T-helper 2 cell treated with Interferon-gamma antibody and Interleukin-4, amounts not matched to agents 5 μg/mL and 100 μg/mL, for 36 hours (primary cell): Measurements from ENCODE around the gene HESX1.

Experiments
- DNase-seq: peaks from one replicate; pipeline ENCODE4 v3.0.0; 2021; ENCODE audit warnings: low spot score
- H3K27ac Mint-ChIP-seq: one replicate; pipeline ENCODE4 v1.8.0; 2021; ENCODE audit warnings: mild to moderate bottlenecking, mixed read lengths
- H3K27me3 Mint-ChIP-seq: one replicate; pipeline ENCODE4 v1.8.0; 2021; ENCODE audit warnings: low read depth, mixed read lengths
- H3K36me3 Mint-ChIP-seq: one replicate; pipeline ENCODE4 v1.8.0; 2021; ENCODE audit warnings: low read depth, mixed read lengths
- H3K4me1 Mint-ChIP-seq: one replicate; pipeline ENCODE4 v1.8.0; 2021; ENCODE audit warnings: low read depth, mixed read lengths
- H3K4me3 Mint-ChIP-seq: one replicate; pipeline ENCODE4 v1.8.0; 2022; ENCODE audit warnings: mild to moderate bottlenecking, moderate library complexity, mixed read lengths
- H3K9me3 Mint-ChIP-seq: one replicate; pipeline ENCODE4 v1.8.0; 2021; ENCODE audit warnings: mixed read lengths

HESX1 gene

GRCh38 chr3:57161915-57162314 is 37.9 kb downstream of the HESX1 start:
- H3K4me3 Mint-ChIP-seq = no peak overlapping the region
- H3K27ac Mint-ChIP-seq = no peak overlapping the region
- peaks cover 2% of the 10 kb centered on the region for H3K36me3 Mint-ChIP-seq
- H3K27me3 Mint-ChIP-seq = peaks cover 66% of the 10 kb centered on the region
- no peak for DNase-seq
- peaks cover 14% of the 10 kb centered on the region for H3K4me1 Mint-ChIP-seq
- no peaks in the 10 kb centered on the region for H3K9me3 Mint-ChIP-seq

DNA sequence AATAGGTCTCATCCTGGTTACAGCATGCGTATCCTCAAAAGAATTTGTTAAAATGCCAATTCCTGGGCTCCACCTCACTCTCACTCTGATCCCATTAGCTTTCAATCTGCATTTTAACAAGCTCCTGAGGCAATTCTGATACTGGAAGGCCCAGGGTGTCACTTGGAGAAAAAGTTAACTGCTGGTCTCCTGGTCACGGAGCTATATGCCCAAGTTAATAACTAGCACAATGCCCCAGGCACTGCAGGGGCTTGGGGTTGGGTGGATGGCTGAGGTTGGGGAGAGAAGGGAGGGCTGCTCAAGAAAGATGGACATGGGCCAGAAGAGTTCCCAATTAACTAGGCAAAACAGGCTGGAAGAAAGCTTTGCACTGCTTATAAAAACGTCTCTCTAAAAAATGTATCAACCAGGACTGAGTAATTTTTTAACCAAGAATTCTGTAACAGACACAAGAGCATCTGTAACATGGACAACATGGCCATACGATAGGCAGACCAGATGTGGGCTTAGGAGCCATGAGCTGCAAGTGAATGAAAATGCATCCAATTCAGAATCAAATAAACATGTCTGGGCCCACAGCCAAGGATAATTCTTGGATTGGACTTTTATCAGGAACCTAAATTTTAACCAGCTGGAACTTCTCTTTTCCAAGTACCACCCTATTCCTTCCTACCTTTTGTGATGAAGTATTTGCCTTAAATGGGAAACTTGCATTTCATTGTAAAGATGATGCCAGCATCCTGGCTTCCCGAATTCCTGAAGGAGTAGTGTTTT is 38.8 kb downstream of the HESX1 start:
- Mint-ChIP-seq H3K4me3 (no peak overlapping the region), H3K36me3 (peaks cover 2% of the 10 kb centered on the region), H3K4me1 (peaks cover 14% of the 10 kb centered on the region), H3K27ac (no peak overlapping the region), H3K27me3 (peaks cover 64% of the 10 kb centered on the region), H3K9me3 (no peaks in the 10 kb centered on the region)
- DNase-seq = no peak

DNA sequence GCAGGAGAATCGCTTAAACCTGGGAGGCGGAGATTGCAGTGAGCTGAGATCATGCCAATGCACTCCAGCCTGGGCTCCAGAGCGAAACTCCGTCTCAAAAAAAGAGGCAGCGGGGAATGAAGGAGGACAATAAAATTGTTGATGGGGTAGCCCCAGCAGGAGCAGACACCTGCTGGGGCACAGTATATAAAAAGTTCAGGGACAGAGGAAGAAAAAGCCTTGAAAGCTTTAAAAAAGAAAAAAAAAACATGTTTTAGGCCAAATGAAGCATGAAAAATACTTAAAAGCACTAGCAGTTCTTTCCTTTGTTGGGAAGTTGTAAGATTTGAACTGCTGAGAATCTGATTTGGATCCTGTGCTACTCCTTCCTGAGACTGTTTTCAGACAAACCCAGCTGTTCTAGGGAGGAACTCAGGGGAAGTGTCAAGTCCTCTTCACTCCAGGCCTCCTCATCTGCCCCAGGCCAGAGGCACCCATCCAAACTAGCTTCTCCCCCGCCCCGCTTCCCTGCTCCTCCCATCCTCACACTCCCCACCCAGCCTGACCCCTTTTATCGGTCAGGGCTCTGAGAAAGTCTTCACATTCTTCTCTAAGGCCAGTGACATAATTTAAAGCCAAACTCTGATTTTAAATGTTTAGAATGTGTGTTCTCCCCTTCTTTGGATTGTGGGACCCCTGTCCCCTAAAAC is 39.6 kb downstream of the HESX1 start:
- Mint-ChIP-seq H3K36me3 (peaks cover 2% of the 10 kb centered on the region), H3K27ac (no peak overlapping the region), H3K4me1 (peaks cover 13% of the 10 kb centered on the region), H3K9me3 (no peaks in the 10 kb centered on the region), H3K27me3 (peaks cover 64% of the 10 kb centered on the region), H3K4me3 (no peak overlapping the region)
- DNase-seq = no peak

DNA sequence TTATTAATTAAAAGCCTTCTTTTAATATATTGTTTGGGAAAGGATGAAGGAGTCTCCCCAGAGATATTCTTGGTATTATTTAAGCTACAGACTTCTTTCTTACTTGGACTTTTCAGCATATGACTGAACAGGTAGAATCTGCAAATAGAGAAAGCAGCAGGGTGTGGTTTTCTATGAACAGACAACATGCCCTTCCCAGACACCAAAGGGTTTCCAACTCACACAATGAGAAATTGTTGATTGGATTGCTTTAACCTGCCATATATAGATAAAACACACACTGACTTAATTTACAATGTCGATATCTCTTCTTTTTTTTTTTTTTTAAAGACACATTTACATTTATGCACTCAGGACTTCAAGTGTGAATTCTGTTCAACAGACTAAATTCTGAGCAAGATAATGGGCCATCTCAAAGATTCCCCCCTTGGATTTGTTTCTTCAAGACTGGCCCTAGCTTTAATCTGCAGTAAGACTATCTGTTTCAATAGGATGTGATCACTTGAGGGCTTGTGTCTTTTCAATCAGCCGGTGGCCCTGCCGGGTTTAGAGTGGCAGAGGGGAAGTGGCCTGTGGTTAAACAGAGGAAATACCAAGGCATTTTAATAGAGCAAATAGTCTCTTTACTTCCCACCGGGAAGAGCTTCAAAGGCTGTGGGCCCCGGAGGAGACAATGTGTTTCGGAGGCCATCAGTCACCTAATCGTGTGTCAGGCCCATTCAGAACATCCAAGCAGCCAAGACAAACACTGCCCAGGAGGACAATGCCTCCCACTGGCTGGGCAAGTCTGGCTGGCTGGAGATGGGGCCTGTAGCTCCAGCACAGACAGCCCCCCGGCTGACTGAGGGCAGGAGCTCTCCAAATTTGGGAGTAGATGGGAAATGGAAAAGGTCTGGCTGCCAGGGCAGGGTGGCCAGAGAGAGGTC is 40.7 kb downstream of the HESX1 start:
- H3K4me1 Mint-ChIP-seq = peaks cover 9% of the 10 kb centered on the region
- DNase-seq = no peak
- no peak overlapping the region for H3K27ac Mint-ChIP-seq
- H3K9me3 Mint-ChIP-seq = no peaks in the 10 kb centered on the region
- no peak overlapping the region for H3K4me3 Mint-ChIP-seq
- peaks cover 2% of the 10 kb centered on the region for H3K36me3 Mint-ChIP-seq
- peaks cover 68% of the 10 kb centered on the region for H3K27me3 Mint-ChIP-seq

DNA sequence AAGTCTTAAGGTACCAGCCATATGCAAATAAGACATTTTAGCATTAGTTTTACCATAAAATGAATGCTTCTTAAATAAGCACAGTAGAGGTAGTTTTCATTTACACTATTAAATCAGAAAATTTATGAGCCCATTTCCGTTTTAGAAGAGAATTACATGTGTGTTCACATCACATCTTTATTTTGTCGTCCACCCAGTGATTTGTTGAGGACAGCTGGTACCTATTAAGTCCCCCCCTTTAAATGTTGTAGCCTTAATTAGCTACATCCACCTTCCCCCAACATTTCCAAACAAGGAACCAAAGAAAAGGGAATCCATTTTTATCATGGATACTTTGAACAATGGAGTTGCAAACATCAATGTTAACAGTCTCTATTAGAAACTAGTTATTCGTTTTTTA is 41.5 kb downstream of the HESX1 start:
- no peak for DNase-seq
- no peak overlapping the region for H3K4me3 Mint-ChIP-seq
- no peaks in the 10 kb centered on the region for H3K9me3 Mint-ChIP-seq
- peaks cover 2% of the 10 kb centered on the region for H3K36me3 Mint-ChIP-seq
- peaks cover 9% of the 10 kb centered on the region for H3K4me1 Mint-ChIP-seq
- no peak overlapping the region for H3K27ac Mint-ChIP-seq
- peaks cover 63% of the 10 kb centered on the region for H3K27me3 Mint-ChIP-seq

DNA sequence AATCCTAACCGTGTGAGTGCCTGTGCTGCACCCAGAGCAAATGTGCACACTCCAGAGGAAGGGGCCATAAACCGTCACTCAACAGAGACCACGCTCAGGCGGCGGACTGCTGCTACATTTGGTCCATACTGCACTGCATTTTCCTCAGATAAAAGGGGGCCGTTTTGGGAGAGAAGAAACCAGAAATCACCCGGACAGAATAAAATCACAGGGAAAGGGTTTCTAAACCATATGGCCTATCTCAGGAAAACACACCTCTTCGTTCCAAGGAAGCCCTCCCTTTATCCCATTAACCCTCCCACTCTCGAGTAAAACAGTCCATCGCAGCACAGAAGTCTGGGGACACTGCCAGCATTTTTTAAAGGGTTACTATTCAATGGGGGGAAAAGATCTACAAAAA is 42.2 kb downstream of the HESX1 start:
- Mint-ChIP-seq H3K4me3 (no peak overlapping the region), H3K36me3 (no peaks in the 10 kb centered on the region), H3K4me1 (peaks cover 9% of the 10 kb centered on the region), H3K9me3 (no peaks in the 10 kb centered on the region), H3K27ac (no peak overlapping the region), H3K27me3 (peaks cover 58% of the 10 kb centered on the region)
- no peak for DNase-seq

GRCh38 chr3:57155310-57155643 is 44.5 kb downstream of the HESX1 start:
- no peak for DNase-seq
- Mint-ChIP-seq H3K36me3 (no peaks in the 10 kb centered on the region), H3K27ac (no peak overlapping the region), H3K4me3 (no peak overlapping the region), H3K9me3 (no peaks in the 10 kb centered on the region), H3K4me1 (peaks cover 9% of the 10 kb centered on the region), H3K27me3 (peaks cover 59% of the 10 kb centered on the region)

GRCh38 chr3:57154470-57155309 is 45.1 kb downstream of the HESX1 start:
- Mint-ChIP-seq H3K27me3 (peaks cover 58% of the 10 kb centered on the region), H3K9me3 (no peaks in the 10 kb centered on the region), H3K27ac (no peak overlapping the region), H3K4me1 (peaks cover 9% of the 10 kb centered on the region), H3K4me3 (no peak overlapping the region), H3K36me3 (no peaks in the 10 kb centered on the region)
- no peak for DNase-seq

DNA sequence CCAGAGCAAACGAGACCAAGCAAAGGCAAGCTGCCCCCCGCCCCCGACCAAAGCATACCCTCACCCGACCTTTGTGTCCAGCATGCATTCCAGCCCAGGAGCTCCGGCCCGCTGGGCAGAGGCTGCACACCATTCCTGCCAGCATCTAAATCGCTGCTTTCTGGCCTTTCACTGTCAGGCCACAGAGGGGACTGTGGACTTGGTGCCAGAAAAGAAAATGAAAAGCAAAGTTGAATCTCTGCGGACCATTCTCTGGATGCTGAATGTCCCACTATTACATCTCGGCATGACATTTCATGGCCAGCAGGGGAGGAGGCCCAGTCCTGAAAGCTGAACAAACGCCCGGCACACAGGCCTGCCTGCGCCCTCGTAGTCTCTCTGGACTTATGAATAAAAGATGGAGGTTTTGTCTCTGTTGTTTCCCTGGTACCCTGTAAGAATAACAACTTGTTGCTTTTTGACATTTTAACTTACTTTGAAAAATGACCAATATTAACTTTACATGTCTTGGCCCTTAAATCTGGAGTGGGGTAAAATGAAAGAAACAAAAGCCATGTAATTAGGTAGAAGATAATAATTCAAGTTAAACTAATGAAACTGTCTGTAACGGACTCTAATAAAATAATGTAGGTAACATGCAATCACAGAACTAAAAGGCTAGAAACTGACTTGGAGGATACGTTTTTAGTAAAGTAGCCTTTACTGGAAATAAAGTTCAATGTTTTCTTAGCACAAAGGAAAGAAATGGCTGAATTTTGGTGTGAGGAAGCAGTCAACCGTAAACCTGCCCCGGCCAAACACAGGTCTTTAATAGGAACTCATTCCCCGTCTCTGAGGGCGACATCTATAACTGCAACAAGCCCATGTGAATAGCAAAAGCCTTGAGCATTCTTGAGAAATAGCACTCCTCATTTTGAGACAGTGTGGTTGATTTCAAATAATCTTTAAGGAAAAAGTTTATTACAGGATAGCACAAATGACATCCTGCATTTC is 47.3 kb downstream of the HESX1 start:
- Mint-ChIP-seq H3K9me3 (no peaks in the 10 kb centered on the region), H3K4me3 (no peak overlapping the region), H3K27me3 (peaks cover 58% of the 10 kb centered on the region)

DNA sequence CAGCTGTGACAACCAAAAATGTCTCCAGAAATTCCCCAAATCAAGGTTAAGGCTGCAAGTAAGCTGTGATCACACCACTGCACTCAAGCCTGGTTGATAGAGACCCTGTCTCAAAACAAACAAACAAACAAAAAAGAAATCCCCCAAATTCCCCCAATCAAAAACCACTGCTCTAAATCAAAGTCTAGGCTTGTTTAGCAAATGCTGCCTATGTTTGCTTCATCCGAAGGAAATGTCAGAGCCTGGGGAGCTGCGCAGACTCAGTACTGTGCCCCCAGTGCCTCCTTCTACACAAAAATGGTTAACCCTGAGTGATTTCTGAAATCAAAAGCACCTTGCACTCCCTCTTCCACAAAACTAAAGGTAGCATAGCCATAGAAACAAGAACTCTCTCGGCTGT is 48.0 kb downstream of the HESX1 start:
- H3K4me1 Mint-ChIP-seq = no peaks in the 10 kb centered on the region
- H3K36me3 Mint-ChIP-seq = no peaks in the 10 kb centered on the region
- no peaks in the 10 kb centered on the region for H3K9me3 Mint-ChIP-seq
- peaks cover 54% of the 10 kb centered on the region for H3K27me3 Mint-ChIP-seq
- DNase-seq = no peak
- H3K27ac Mint-ChIP-seq = no peak overlapping the region
- no peak overlapping the region for H3K4me3 Mint-ChIP-seq

More for the DNA sequence above, 47.3 kb downstream of the HESX1 start:
- Mint-ChIP-seq H3K36me3 (no peaks in the 10 kb centered on the region), H3K27ac (no peak overlapping the region), H3K4me1 (no peaks in the 10 kb centered on the region)
- DNase-seq = no peak

DNA sequence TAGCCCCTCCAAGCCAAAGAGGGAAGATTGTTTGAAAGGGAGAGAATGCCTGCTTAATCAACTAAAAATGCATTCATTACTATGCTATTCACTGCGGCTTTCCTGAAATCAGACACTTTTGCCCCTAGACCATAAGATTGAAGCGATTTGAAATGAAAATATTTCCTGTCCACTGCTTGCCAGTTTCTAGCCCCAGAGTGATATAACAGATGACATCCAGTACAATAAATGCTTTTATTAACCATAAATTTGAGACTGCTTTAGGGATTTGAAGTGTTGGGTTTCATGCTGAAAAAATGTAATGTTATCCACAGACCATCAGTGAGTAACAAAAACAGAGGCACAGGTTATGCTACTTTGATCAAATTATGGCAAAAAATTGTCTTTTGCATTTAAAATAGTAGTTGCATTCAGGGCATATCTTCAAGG is 48.7 kb downstream of the HESX1 start:
- Mint-ChIP-seq H3K27ac (no peak overlapping the region), H3K36me3 (no peaks in the 10 kb centered on the region), H3K9me3 (no peaks in the 10 kb centered on the region), H3K4me3 (no peak overlapping the region), H3K4me1 (no peaks in the 10 kb centered on the region), H3K27me3 (peaks cover 49% of the 10 kb centered on the region)
- DNase-seq = no peak

GRCh38 chr3:57150113-57150581 is 49.6 kb downstream of the HESX1 start:
- no peaks in the 10 kb centered on the region for H3K36me3 Mint-ChIP-seq
- H3K27ac Mint-ChIP-seq = no peak overlapping the region
- no peaks in the 10 kb centered on the region for H3K9me3 Mint-ChIP-seq
- H3K27me3 Mint-ChIP-seq = peaks cover 44% of the 10 kb centered on the region
- no peak for DNase-seq
- no peaks in the 10 kb centered on the region for H3K4me1 Mint-ChIP-seq
- H3K4me3 Mint-ChIP-seq = no peak overlapping the region
